CD14-positive monocyte (primary cell): ENCODE results near the gene LAGE3. TPM values are rescaled to one million over a fixed set of nuclear protein-coding genes. Genes with fewer than 3 reads are reported as not detected.

Experiments
- DNase-seq, 3 donors: peaks; one replicate each; pipeline ENCODE4 v3.0.0-alpha.2; 2011 to 2022
- H2AFZ ChIP-seq: 2 replicates; pipeline ENCODE4 v1.6.0; 2012; ENCODE audit warnings: mild to moderate bottlenecking, low read depth, low read length, inconsistent platforms; ENCODE audit not compliant: insufficient read depth, poor library complexity, severe bottlenecking
- H3K27ac ChIP-seq, 2 donors: 1 replicate in 1 of 2; 2 replicates in 1 of 2; pipeline ENCODE4 v1.5.1; 2012 to 2013; ENCODE audit warnings: low read length in 2 of 2, control low read depth in 1 of 2, inconsistent platforms in 1 of 2, low read depth in 1 of 2, mild to moderate bottlenecking in 1 of 2
- H3K27me3 ChIP-seq, 2 donors: one replicate each; pipeline versions ENCODE4 v1.6.0 to v1.6.1; 2011 to 2013; ENCODE audit warnings: low read length in 2 of 2; ENCODE audit not compliant: control insufficient read depth in 2 of 2, insufficient read depth in 2 of 2
- H3K36me3 ChIP-seq, 2 donors: replicated peaks in 1 of 2; 1 replicate in 1 of 2; 2 replicates in 1 of 2; pipeline versions ENCODE4 v1.5.1 to v1.6.1; 2012 to 2013; ENCODE audit warnings: low read length in 2 of 2, control low read depth in 1 of 2, inconsistent platforms in 1 of 2, mild to moderate bottlenecking in 1 of 2; ENCODE audit not compliant: insufficient read depth in 2 of 2, control insufficient read depth in 1 of 2
- H3K4me1 ChIP-seq, 2 donors: 1 replicate in 1 of 2; 2 replicates in 1 of 2; pipeline versions ENCODE4 v1.5.1 to v1.6.1; 2012 to 2013; ENCODE audit warnings: low read length in 2 of 2, control low read depth in 1 of 2, inconsistent platforms in 1 of 2, mild to moderate bottlenecking in 1 of 2, moderate library complexity in 1 of 2; ENCODE audit not compliant: insufficient read depth in 2 of 2, control insufficient read depth in 1 of 2
- H3K4me2 ChIP-seq: replicated peaks from 2 replicates; pipeline ENCODE3; 2012; ENCODE audit warnings: low read length, moderate library complexity, mild to moderate bottlenecking; ENCODE audit not compliant: poor library complexity, severe bottlenecking; ENCODE audit errors: extremely low read depth
- H3K4me3 ChIP-seq, 3 experiments: fragments of 200-600 bp in 1 of 3; sonication (generic) in 1 of 3; replicated peaks in 1 of 3; 1 replicate in 2 of 3; 2 replicates in 1 of 3; pipeline ENCODE4 v1.5.1; 2011 to 2013; ENCODE audit warnings: low read length in 3 of 3, mild to moderate bottlenecking in 3 of 3, control low read depth in 2 of 3, low read depth in 2 of 3, inconsistent platforms in 1 of 3, moderate library complexity in 1 of 3
- H3K79me2 ChIP-seq: 2 replicates; pipeline ENCODE4 v1.6.0; 2012; ENCODE audit warnings: mild to moderate bottlenecking, control low read depth, inconsistent platforms, low read length, moderate library complexity; ENCODE audit not compliant: insufficient read depth
- H3K9ac ChIP-seq: 2 replicates; pipeline ENCODE4 v1.6.0; 2017; ENCODE audit warnings: low read length, mild to moderate bottlenecking; ENCODE audit not compliant: insufficient read depth, poor library complexity, severe bottlenecking
- H3K9me3 ChIP-seq, 2 donors: replicated peaks in 1 of 2; 1 replicate in 1 of 2; 2 replicates in 1 of 2; pipeline versions ENCODE4 v1.5.1 to v1.6.1; 2012 to 2013; ENCODE audit warnings: low read length in 2 of 2, control low read depth in 1 of 2; ENCODE audit not compliant: control insufficient read depth in 1 of 2, insufficient read depth in 1 of 2
- H4K20me1 ChIP-seq: 2 replicates; pipeline ENCODE4 v1.6.0; 2012; ENCODE audit warnings: mild to moderate bottlenecking, low read length, control low read depth, moderate library complexity; ENCODE audit not compliant: insufficient read depth
- H3K27ac Mint-ChIP-seq, 7 donors: one replicate each; pipeline ENCODE4 v1.8.0; 2020; ENCODE audit warnings: mild to moderate bottlenecking in 7 of 7, mixed read lengths in 7 of 7, moderate library complexity in 6 of 7, inconsistent platforms in 2 of 7
- H3K27me3 Mint-ChIP-seq, 3 donors: one replicate each; pipeline ENCODE4 v1.8.0; 2021 to 2022; ENCODE audit warnings: low read depth in 3 of 3, mild to moderate bottlenecking in 3 of 3, mixed read lengths in 3 of 3, moderate library complexity in 3 of 3, inconsistent platforms in 1 of 3
- H3K36me3 Mint-ChIP-seq, 2 donors: one replicate each; pipeline ENCODE4 v1.8.0; 2020; ENCODE audit warnings: mixed read lengths in 2 of 2, inconsistent platforms in 1 of 2, mild to moderate bottlenecking in 1 of 2
- H3K4me1 Mint-ChIP-seq: one replicate; pipeline ENCODE4 v1.8.0; 2020; ENCODE audit warnings: mild to moderate bottlenecking, mixed read lengths
- H3K4me3 Mint-ChIP-seq, 2 donors: one replicate each; pipeline ENCODE4 v1.8.0; 2020; ENCODE audit warnings: mild to moderate bottlenecking in 2 of 2, mixed read lengths in 2 of 2, moderate library complexity in 1 of 2
- H3K9me3 Mint-ChIP-seq, 7 donors: one replicate each; pipeline ENCODE4 v1.8.0; 2020 to 2022; ENCODE audit warnings: mixed read lengths in 7 of 7, mild to moderate bottlenecking in 6 of 7, moderate library complexity in 6 of 7, inconsistent platforms in 2 of 7
- CTCF ChIP-seq: fragments of 200-600 bp; IDR thresholded peaks from one replicate; pipeline ENCODE4 v1.8.0; 2022; ENCODE audit warnings: antibody characterized with exemption, mild to moderate bottlenecking
- WGBS: methylation state at CpG from one replicate; pipeline ENCODE4 v1.1.5; 2013; ENCODE audit warnings: missing lambda C conversion rate; ENCODE audit not compliant: insufficient coverage; 5-methylcytosine and 5-hydroxymethylcytosine counted together
- intact Hi-C, 2 donors: fragments of 100-400 bp; cut with micrococcal nuclease; formaldehyde crosslinking; loops; one replicate each; pipeline versions ENCODE4 v1.15.0 to v1.15.1; 2023
- polyA plus RNA-seq, 3 donors: library from polyadenylated mRNA; depleted of rRNA in 1 of 3; unstranded in 2 of 3; stranded (reverse) in 1 of 3; fragments of 300-500 nt in 2 of 3; fragments of >200 nt in 1 of 3; fragmentation: Illumina TruSeq in 2 of 3; gene quantifications; 1 replicate in 2 of 3; 2 replicates in 1 of 3; pipeline ENCODE4 v1.2.3, GENCODE V29; 2012 to 2021

LAGE3 gene
- polyA plus RNA-seq, 3 donors, result 12.4 to 30.9 (median 18.6) TPM

GRCh38 chrX:154466907-154467306 lies 12.2 kb downstream of the LAGE3 start:
- DNase-seq, result no peak

DNA sequence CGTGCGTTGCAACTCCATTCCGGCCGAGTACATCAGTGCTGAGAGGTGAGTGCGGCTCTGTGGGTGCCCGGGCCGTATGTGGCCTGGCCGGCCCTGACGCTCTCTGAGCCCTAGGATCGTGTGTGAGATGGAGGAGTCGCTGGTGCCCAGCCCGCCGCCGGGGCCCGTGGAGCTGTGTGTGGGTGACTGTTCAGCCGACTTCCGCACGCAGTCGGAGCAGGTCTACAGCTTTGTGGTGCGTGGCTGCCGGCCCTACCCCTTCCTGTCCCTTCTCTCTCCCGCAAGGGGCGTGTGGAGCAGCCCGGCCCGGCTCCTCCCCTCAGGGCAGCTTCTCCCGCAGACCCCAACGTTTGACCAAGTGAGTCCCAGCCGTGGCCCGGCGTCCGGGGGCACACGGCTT lies 13.0 kb downstream of the LAGE3 start:
- H3K27ac Mint-ChIP-seq, result no peak overlapping the region

More at GRCh38 chrX:154466907-154467306, 12.2 kb downstream of the LAGE3 start:
- Histone ChIP-seq H3K27ac (no peak overlapping the region), H4K20me1 (no peaks in the 10 kb centered on the region), H3K4me1 (no peaks in the 10 kb centered on the region), H3K27me3 (no peaks in the 10 kb centered on the region), H3K9ac (no peak overlapping the region), H2AFZ (no peak overlapping the region), H3K4me2 (no peak overlapping the region), H3K36me3 (no peaks in the 10 kb centered on the region), H3K9me3 (peaks cover 0 to 4% of the 10 kb centered on the region in 2 donors), H3K79me2 (no peaks in the 10 kb centered on the region), H3K4me3 (no peak overlapping the region)
- no peaks in the 10 kb centered on the region for H3K36me3 Mint-ChIP-seq
- no peak for TF ChIP-seq CTCF
- intact Hi-C loops, result no loop called here
- H3K27ac Mint-ChIP-seq, result no peak overlapping the region
- H3K9me3 Mint-ChIP-seq, result peaks cover 0 to 7% (median 0%) of the 10 kb centered on the region in 7 donors
- no peaks in the 10 kb centered on the region for H3K4me1 Mint-ChIP-seq
- WGBS, result 98% methylated on average over 5 of the region's 15 CpGs
- H3K4me3 Mint-ChIP-seq, result no peak overlapping the region
- H3K27me3 Mint-ChIP-seq, result peaks cover 0 to 9% (median 2%) of the 10 kb centered on the region in 3 donors

More for the DNA sequence above, 13.0 kb downstream of the LAGE3 start:
- Mint-ChIP-seq H3K9me3 (peaks cover 0 to 7% (median 6%) of the 10 kb centered on the region in 7 donors), H3K4me1 (no peaks in the 10 kb centered on the region), H3K36me3 (no peaks in the 10 kb centered on the region), H3K27me3 (peaks cover 0 to 14% (median 4%) of the 10 kb centered on the region in 3 donors), H3K4me3 (no peak overlapping the region)
- Histone ChIP-seq H3K4me2 (no peak overlapping the region), H3K4me1 (no peaks in the 10 kb centered on the region), H3K9ac (no peak overlapping the region), H2AFZ (no peak overlapping the region), H3K9me3 (peaks cover 0 to 4% of the 10 kb centered on the region in 2 donors), H3K27ac (no peak overlapping the region), H4K20me1 (no peaks in the 10 kb centered on the region), H3K27me3 (no peaks in the 10 kb centered on the region), H3K36me3 (no peaks in the 10 kb centered on the region), H3K4me3 (no peak overlapping the region), H3K79me2 (no peaks in the 10 kb centered on the region)
- TF ChIP-seq CTCF, result no peak
- 91% methylated on average over 9 of the region's 32 CpGs for whole genome bisulfite sequencing
- intact Hi-C loops, result no loop called here
- DNase-seq, result no peak
